ENCODE measurements around the gene SNTG2. TPM values are rescaled to one million over a fixed set of nuclear protein-coding genes. Genes with fewer than 3 reads are reported as not detected.

SNTG2 gene
- total RNA-seq, 2 experiments from 2014 or later: not detected

GRCh38 chr2:925711-926110 lies 24.9 kb upstream of the SNTG2 start:
- DNase-seq (ENCODE audit: low spot score): no peak
- ChIA-PET CTCF (ENCODE audit: unreplicated experiment) (no interaction called here), POLR2A (no interaction called here)
- Histone ChIP-seq H3K4me3 (ENCODE audit: low read depth, low read length, poor library complexity, severe bottlenecking) (no peak overlapping the region), H3K9me2 (ENCODE audit: insufficient read depth, low read length) (no peaks in the 10 kb centered on the region), H2AFZ (ENCODE audit: low read length) (no peak overlapping the region), H3K79me2 (ENCODE audit: insufficient read depth, low read depth, low read length) (no peaks in the 10 kb centered on the region), H3K27ac (ENCODE audit: low read depth, low read length, poor library complexity, severe bottlenecking) (no peak overlapping the region), H3K4me2 (ENCODE audit: low read length) (no peak overlapping the region), H3K9me3 (ENCODE audit: low read length) (no peaks in the 10 kb centered on the region), H3K36me3 (ENCODE audit: insufficient read depth, low read length) (no peaks in the 10 kb centered on the region), H3K4me1 (ENCODE audit: insufficient read depth, low read length, poor library complexity, severe bottlenecking) (no peaks in the 10 kb centered on the region), H4K20me1 (ENCODE audit: insufficient read depth, low read length) (no peaks in the 10 kb centered on the region)
- intact Hi-C loops (cut with micrococcal nuclease; ENCODE audit: unreplicated experiment): no loop called here
- TF ChIP-seq CTCF (conservative IDR thresholded peaks at IDR 0.05; ENCODE audit: low read length): no peak
- TF ChIP-seq EZH2phosphoT487 (IDR thresholded peaks at IDR 0.05; ENCODE audit: borderline replicate concordance, low read depth, low read length): no peak
- BruUV-seq (replicated peaks): no TSS peak

- BruUV-seq (replicated peaks): no TSS peak
- intact Hi-C loops (cut with micrococcal nuclease; ENCODE audit: unreplicated experiment): no loop called here
- no peaks in the 10 kb centered on the region for H3K9me2 ChIP-seq (ENCODE audit: insufficient read depth, low read length)
- CTCF ChIA-PET (ENCODE audit: unreplicated experiment): no interaction called here
- no peak for DNase-seq (ENCODE audit: low spot score)
- no peak overlapping the region for H3K27ac ChIP-seq (ENCODE audit: low read depth, low read length, poor library complexity, severe bottlenecking)
- H2AFZ ChIP-seq (ENCODE audit: low read length): no peak overlapping the region
- no peaks in the 10 kb centered on the region for H3K36me3 ChIP-seq (ENCODE audit: insufficient read depth, low read length)
- H3K4me3 ChIP-seq (ENCODE audit: low read depth, low read length, poor library complexity, severe bottlenecking): no peak overlapping the region
- no peaks in the 10 kb centered on the region for H4K20me1 ChIP-seq (ENCODE audit: insufficient read depth, low read length)
- H3K4me2 ChIP-seq (ENCODE audit: low read length): no peak overlapping the region
- H3K79me2 ChIP-seq (ENCODE audit: insufficient read depth, low read depth, low read length): no peaks in the 10 kb centered on the region
- H3K4me1 ChIP-seq (ENCODE audit: insufficient read depth, low read length, poor library complexity, severe bottlenecking): no peaks in the 10 kb centered on the region
- no peaks in the 10 kb centered on the region for H3K9me3 ChIP-seq (ENCODE audit: low read length)
- POLR2A ChIA-PET: no interaction called here
- TF ChIP-seq EZH2phosphoT487 (IDR thresholded peaks at IDR 0.05; ENCODE audit: borderline replicate concordance, low read depth, low read length) (no peak), CTCF (conservative IDR thresholded peaks at IDR 0.05; ENCODE audit: low read length) (no peak)
Measured at GRCh38 chr2:926259-926793, 24.3 kb upstream of the SNTG2 start.

GRCh38 chr2:926896-927295 lies 23.8 kb upstream of the SNTG2 start:
- H3K4me2 ChIP-seq (ENCODE audit: low read length): no peak overlapping the region
- TF ChIP-seq EZH2phosphoT487 (IDR thresholded peaks at IDR 0.05; ENCODE audit: borderline replicate concordance, low read depth, low read length): no peak
- TF ChIP-seq CTCF (conservative IDR thresholded peaks at IDR 0.05; ENCODE audit: low read length): no peak
- CTCF ChIA-PET (ENCODE audit: unreplicated experiment): no interaction called here
- H2AFZ ChIP-seq (ENCODE audit: low read length): no peak overlapping the region
- no TSS peak for BruUV-seq (replicated peaks)
- intact Hi-C loops (cut with micrococcal nuclease; ENCODE audit: unreplicated experiment): no loop called here
- no peaks in the 10 kb centered on the region for H4K20me1 ChIP-seq (ENCODE audit: insufficient read depth, low read length)
- H3K27ac ChIP-seq (ENCODE audit: low read depth, low read length, poor library complexity, severe bottlenecking): no peak overlapping the region
- DNase-seq (ENCODE audit: low spot score): no peak
- H3K79me2 ChIP-seq (ENCODE audit: insufficient read depth, low read depth, low read length): no peaks in the 10 kb centered on the region
- no peak overlapping the region for H3K4me3 ChIP-seq (ENCODE audit: low read depth, low read length, poor library complexity, severe bottlenecking)
- no peaks in the 10 kb centered on the region for H3K9me2 ChIP-seq (ENCODE audit: insufficient read depth, low read length)
- no peaks in the 10 kb centered on the region for H3K36me3 ChIP-seq (ENCODE audit: insufficient read depth, low read length)
- H3K9me3 ChIP-seq (ENCODE audit: low read length): no peaks in the 10 kb centered on the region
- POLR2A ChIA-PET: no interaction called here
- no peaks in the 10 kb centered on the region for H3K4me1 ChIP-seq (ENCODE audit: insufficient read depth, low read length, poor library complexity, severe bottlenecking)
